Breast epithelium (tissue), 3 donors: ENCODE data around the gene YBX1.

ENCODE experiments used
- POLR2A ChIP-seq: fragments of 450-650 bp; IDR thresholded peaks from one replicate; pipeline ENCODE4 v1.6.1; 2016; ENCODE audit warnings: antibody characterized with exemption, mild to moderate bottlenecking, moderate library complexity
- TF ChIP-seq, protein P1 (sequence below), 3 donors: fragments of 450-650 bp; IDR thresholded peaks; one replicate each; pipeline ENCODE4 v1.5.1; 2016 to 2017; ENCODE audit warnings: antibody characterized with exemption in 3 of 3, mild to moderate bottlenecking in 3 of 3, moderate library complexity in 3 of 3

- TF ChIP-seq, protein P1, sequence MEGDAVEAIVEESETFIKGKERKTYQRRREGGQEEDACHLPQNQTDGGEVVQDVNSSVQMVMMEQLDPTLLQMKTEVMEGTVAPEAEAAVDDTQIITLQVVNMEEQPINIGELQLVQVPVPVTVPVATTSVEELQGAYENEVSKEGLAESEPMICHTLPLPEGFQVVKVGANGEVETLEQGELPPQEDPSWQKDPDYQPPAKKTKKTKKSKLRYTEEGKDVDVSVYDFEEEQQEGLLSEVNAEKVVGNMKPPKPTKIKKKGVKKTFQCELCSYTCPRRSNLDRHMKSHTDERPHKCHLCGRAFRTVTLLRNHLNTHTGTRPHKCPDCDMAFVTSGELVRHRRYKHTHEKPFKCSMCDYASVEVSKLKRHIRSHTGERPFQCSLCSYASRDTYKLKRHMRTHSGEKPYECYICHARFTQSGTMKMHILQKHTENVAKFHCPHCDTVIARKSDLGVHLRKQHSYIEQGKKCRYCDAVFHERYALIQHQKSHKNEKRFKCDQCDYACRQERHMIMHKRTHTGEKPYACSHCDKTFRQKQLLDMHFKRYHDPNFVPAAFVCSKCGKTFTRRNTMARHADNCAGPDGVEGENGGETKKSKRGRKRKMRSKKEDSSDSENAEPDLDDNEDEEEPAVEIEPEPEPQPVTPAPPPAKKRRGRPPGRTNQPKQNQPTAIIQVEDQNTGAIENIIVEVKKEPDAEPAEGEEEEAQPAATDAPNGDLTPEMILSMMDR (IDR thresholded peaks at IDR 0.05) = no peak
- TF ChIP-seq POLR2A = no peak
Observed at GRCh38 chr1:42745851-42746250, 63.6 kb downstream of the YBX1 start.
